ENCODE measurements around the gene RAP1GAP2.

Gene RAP1GAP2

GRCh38 chr17:2770129-2770528 lies 26.1 kb upstream of the RAP1GAP2 start (continued):
- TF ChIP-seq ZBTB10 (tag by site-specific recombination; IDR thresholded peaks at IDR 0.05) (no peak), ZNF560 (tag by site-specific recombination; IDR thresholded peaks at IDR 0.05; ENCODE audit: borderline replicate concordance) (no peak), ZNF473 (tag by site-specific recombination; IDR thresholded peaks at IDR 0.05) (no peak), SALL2 (tag by site-specific recombination; IDR thresholded peaks at IDR 0.05; ENCODE audit: borderline replicate concordance) (no peak)

DNA sequence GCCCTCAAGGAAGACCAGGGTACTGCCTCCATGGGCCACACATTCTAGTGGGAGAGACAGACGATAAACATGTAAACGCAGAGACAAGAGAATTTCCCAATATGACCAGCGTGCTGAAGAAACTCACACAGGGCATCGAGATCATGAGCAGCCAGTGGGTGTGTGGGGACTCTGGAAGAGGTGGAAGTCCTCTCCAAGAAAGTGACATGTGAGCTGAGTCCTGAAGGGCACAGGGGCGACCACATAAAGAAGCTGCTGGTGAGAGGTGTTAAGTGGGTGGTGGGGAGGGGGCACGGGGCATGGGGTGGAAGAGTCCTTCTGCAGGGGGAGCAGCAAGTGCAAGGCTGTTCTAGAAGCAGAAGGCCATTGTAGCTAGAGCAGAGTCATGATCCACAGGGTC lies 21.0 kb upstream of the RAP1GAP2 start:
- no peaks in the 10 kb centered on the region for H3K36me3 ChIP-seq (ENCODE audit: control insufficient read depth in 2 of 2, insufficient read depth in 1 of 2, low read length in 2 of 2)
- CTCF ChIA-PET, result interaction anchor here (0.9 to 2.1 kb wide), 2 partner anchors 8 to 11 kb away, joined by 5 read pairs; no protein-coding TSS in a partner anchor
- POLR2A ChIA-PET, result interaction anchor here (1.1 kb wide), 1 partner anchor 26 kb away, joined by 5 read pairs; the partner anchor contains the start of gene CCDC92B
- H3K4me1 ChIP-seq (ENCODE audit: control insufficient read depth, insufficient read depth, low read length), result 0 out of 2 replicates have a peak, but pooled peaks cover 3% of the 10 kb centered on the region
- no peak overlapping the region for H3K4me3 ChIP-seq (ENCODE audit: low read depth, low read length)
- no peak overlapping the region for H3K27ac ChIP-seq (ENCODE audit: extremely low read depth, low read depth, low read length)
- no peaks in the 10 kb centered on the region for H3K9me3 ChIP-seq (ENCODE audit: control insufficient read depth, insufficient read depth, low read depth, low read length)
- TF ChIP-seq, protein P1, sequence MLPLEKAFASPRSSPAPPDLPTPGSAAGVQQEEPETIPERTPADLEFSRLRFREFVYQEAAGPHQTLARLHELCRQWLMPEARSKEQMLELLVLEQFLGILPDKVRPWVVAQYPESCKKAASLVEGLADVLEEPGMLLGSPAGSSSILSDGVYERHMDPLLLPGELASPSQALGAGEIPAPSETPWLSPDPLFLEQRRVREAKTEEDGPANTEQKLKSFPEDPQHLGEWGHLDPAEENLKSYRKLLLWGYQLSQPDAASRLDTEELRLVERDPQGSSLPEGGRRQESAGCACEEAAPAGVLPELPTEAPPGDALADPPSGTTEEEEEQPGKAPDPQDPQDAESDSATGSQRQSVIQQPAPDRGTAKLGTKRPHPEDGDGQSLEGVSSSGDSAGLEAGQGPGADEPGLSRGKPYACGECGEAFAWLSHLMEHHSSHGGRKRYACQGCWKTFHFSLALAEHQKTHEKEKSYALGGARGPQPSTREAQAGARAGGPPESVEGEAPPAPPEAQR (tag by site-specific recombination; IDR thresholded peaks at IDR 0.05), result no peak
- TF ChIP-seq YY1 (tag by site-specific recombination; IDR thresholded peaks at IDR 0.05), result no peak
- no peak for TF ChIP-seq ZNF596 (tag by site-specific recombination; IDR thresholded peaks at IDR 0.05)
- TF ChIP-seq EGR2 (tag by site-specific recombination; IDR thresholded peaks at IDR 0.05; ENCODE audit: low read depth), result peak; percentile 21; the same call in 1 of the 2 replicates

GRCh38 chr17:2776589-2777241 lies 19.5 kb upstream of the RAP1GAP2 start:
- POLR2A ChIA-PET, result interaction anchor here (0.9 to 1.0 kb wide), 2 partner anchors 10 to 76 kb away, joined by 3 read pairs; no protein-coding TSS in a partner anchor
- TF ChIP-seq YY1 (tag by site-specific recombination; IDR thresholded peaks at IDR 0.05) (no peak), ZNF426 (tag by site-specific recombination; IDR thresholded peaks at IDR 0.05) (no peak), ZFP69B (tag by site-specific recombination; IDR thresholded peaks at IDR 0.05) (no peak), ZNF202 (tag by site-specific recombination; IDR thresholded peaks at IDR 0.05; ENCODE audit: borderline replicate concordance) (no peak), ZNF366 (tag by site-specific recombination; conservative IDR thresholded peaks at IDR 0.05) (no peak), ZNF335 (tag by site-specific recombination; conservative IDR thresholded peaks at IDR 0.05) (peak; percentile 86; the same call in 1 of the 2 replicates), ZNF404 (tag by site-specific recombination; IDR thresholded peaks at IDR 0.05) (no peak), ZNF629 (tag by site-specific recombination; IDR thresholded peaks at IDR 0.05) (no peak), ZNF274 (IDR thresholded peaks at IDR 0.05; ENCODE audit: low read length) (no peak), ZNF274 (tag by site-specific recombination; IDR thresholded peaks at IDR 0.05; ENCODE audit: borderline replicate concordance) (no peak), ZNF48 (tag by site-specific recombination; IDR thresholded peaks at IDR 0.05) (no peak), ZNF777 (tag by site-specific recombination; IDR thresholded peaks at IDR 0.05; ENCODE audit: borderline replicate concordance) (peak; percentile 84; the same call in 1 of the 2 replicates), ZSCAN16 (tag by site-specific recombination; IDR thresholded peaks at IDR 0.05) (no peak), ZNF76 (tag by site-specific recombination; IDR thresholded peaks at IDR 0.05; ENCODE audit: borderline replicate concordance, low read depth) (no peak), ZNF398 (tag by site-specific recombination; IDR thresholded peaks at IDR 0.05) (no peak; the same call in none of the 2 replicates), RBAK (tag by site-specific recombination; IDR thresholded peaks at IDR 0.05) (no peak), ZNF211 (tag by site-specific recombination; IDR thresholded peaks at IDR 0.05; ENCODE audit: low read depth) (no peak), BCL11A (tag by site-specific recombination; IDR thresholded peaks at IDR 0.05; ENCODE audit: low read depth) (no peak), ZNF544 (tag by site-specific recombination; IDR thresholded peaks at IDR 0.05) (no peak), ZNF184 (tag by site-specific recombination; IDR thresholded peaks at IDR 0.05) (no peak), ZNF133 (tag by site-specific recombination; IDR thresholded peaks at IDR 0.05) (no peak)

More at GRCh38 chr17:2776589-2777241, 19.5 kb upstream of the RAP1GAP2 start:
- H3K27ac ChIP-seq (ENCODE audit: extremely low read depth, low read depth, low read length), result no peak overlapping the region; the same call in 1 of the 2 replicates
- H3K36me3 ChIP-seq (ENCODE audit: control insufficient read depth in 2 of 2, insufficient read depth in 1 of 2, low read length in 2 of 2), result no peaks in the 10 kb centered on the region
- H3K9me3 ChIP-seq (ENCODE audit: control insufficient read depth, insufficient read depth, low read depth, low read length), result no peaks in the 10 kb centered on the region
- H3K4me1 ChIP-seq (ENCODE audit: control insufficient read depth, insufficient read depth, low read length), result 0 out of 2 replicates have a peak, but pooled peaks cover 3% of the 10 kb centered on the region
- CTCF ChIA-PET, result interaction anchor here (0.6 to 1.9 kb wide), 4 partner anchors 9 to 271 kb away, joined by 3 to 15 read pairs (median 3); no protein-coding TSS in a partner anchor
- H3K4me3 ChIP-seq (ENCODE audit: low read depth, low read length), result peak overlapping the region; percentile 36
